Erythroblast (primary cell): ENCODE measurements around the gene UGT1A5.

ENCODE experiments used
- DNase-seq, 2 experiments: peaks; one replicate each; lab custom pipeline; 2025; lab: John Stamatoyannopoulos, UW
- GATA1 ChIP-seq: IDR thresholded peaks from 2 replicates; pipeline ENCODE4 v1.6.1; 2011; ENCODE audit warnings: low read depth, mild to moderate bottlenecking, control low read depth, low read length, moderate library complexity
- POLR2A ChIP-seq: IDR thresholded peaks from 2 replicates; pipeline ENCODE4 v1.6.1; 2011; ENCODE audit warnings: mild to moderate bottlenecking, low read length

The UGT1A5 gene

DNA sequence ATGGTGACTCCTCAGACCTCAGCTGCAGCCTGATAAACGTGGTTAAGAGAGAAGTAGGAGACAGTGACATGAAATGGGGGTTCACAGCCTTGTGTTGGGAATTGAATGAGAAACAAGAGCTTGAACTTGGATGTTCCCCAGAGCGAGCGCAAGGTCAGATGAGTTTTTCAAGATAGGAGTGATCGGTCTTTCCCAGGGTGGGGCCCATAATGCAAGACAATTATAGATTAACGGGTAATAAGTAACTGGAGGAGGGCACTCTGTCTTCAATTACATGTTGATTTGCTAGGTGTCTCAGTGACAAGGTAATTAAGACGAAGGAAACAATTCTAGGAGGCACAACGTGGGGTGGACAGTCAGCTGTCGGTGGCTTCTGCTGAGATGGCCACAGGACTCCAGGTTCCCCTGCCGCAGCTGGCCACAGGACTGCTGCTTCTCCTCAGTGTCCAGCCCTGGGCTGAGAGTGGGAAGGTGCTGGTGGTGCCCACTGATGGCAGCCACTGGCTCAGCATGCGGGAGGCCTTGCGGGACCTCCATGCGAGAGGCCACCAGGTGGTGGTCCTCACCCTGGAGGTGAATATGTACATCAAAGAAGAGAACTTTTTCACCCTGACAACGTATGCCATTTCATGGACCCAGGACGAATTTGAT lies at the start of gene UGT1A5:
UGT1A5 (plus strand) TSS at position 297 of the 651 bp plus-strand sequence; CDS start at position 382, 85 bp downstream.
- no peak for DNase-seq
- TF ChIP-seq POLR2A (no peak), GATA1 (no peak)

DNA sequence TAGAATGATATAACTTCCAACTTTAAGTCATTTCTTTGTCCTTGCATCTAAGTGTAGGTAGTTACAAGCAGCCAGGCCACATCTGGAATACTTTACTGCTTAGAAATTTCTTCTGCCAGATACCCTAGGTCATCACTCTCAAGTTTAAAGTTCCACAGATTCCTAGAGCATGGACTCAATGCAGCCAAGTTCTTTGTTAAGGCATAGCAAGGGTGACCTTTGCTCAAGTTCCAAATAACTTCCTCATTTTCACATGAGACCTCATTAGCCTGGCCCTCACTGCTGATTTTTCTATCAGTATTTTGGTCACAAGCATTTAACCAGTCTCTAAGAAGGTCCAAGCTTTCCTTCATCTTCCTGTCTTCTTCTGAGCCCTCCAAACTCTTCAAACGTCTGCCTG lies 48.8 kb upstream of the UGT1A5 start:
- DNase-seq = no peak
- TF ChIP-seq POLR2A (no peak), GATA1 (no peak)

DNA sequence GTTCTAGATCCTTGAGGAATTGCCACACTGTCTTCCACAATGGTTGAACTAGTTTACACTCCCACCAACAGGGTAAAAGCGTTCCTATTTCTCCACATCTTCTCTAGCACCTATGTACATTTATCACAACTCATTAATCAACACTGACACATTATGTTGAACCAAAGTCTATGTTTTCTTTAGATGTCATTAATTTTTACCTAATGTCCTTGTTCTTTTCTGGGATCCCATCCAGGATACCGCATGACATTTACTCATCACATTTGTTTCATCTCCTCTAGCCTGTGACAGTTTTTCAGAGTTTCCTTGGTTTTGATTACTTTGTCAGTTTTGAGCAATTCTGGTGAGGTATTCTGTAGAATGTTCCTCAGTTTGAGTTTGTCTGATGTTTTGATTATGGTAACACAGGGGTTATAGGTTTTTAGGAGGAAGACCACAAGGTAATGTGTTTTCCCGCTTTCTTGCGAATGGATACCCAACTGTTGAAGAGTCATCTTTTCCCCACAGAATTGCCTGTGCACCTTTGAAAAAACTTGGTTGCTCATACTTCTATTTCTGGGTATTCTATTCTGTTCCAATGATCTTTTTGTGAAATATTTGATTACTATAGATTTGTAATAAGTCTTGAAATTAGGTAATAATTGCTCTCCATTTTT lies 44.0 kb upstream of the UGT1A5 start:
- no peak for DNase-seq
- TF ChIP-seq POLR2A (no peak), GATA1 (no peak)

DNA sequence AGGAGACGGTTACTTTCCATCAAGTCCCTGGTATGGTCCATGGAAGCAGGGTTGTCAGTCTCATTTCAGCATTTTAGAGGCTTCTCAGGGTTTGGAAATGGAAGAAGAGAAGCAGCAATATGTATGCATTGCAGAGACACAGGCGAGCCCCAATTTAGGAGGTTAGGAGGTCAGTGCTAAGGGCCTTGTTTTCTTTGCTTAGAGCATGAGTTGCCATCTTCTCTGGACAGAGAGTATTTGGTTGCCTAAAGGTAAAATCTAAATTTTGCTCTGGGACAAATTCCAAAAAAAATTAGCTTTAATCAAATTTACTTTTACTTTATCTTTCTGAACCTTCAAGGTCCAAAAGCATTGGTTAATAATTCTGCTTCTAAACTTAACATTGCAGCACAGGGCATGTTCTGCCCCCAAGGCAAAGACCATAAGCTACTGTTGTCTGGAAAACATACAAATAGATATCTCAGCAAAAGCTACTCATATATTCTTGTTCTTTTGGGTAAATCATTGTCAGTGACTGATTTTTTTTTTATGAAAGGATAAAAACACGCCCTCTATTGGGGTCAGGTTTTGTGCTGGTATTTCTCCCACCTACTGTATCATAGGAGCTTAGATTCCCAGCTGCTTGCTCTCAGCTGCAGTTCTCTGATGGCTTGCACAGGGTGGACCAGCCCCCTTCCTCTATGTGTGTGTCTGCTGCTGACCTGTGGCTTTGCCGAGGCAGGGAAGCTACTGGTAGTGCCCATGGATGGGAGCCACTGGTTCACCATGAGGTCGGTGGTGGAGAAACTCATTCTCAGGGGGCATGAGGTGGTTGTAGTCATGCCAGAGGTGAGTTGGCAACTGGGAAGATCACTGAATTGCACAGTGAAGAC lies 41.2 kb upstream of the UGT1A5 start, which contains the start of gene UGT1A9:
UGT1A9 (plus strand) TSS at position 609 of the 872 bp plus-strand sequence; CDS start at position 646, 37 bp downstream.
- TF ChIP-seq POLR2A = no peak
- no peak for TF ChIP-seq GATA1
- DNase-seq = no peak

DNA sequence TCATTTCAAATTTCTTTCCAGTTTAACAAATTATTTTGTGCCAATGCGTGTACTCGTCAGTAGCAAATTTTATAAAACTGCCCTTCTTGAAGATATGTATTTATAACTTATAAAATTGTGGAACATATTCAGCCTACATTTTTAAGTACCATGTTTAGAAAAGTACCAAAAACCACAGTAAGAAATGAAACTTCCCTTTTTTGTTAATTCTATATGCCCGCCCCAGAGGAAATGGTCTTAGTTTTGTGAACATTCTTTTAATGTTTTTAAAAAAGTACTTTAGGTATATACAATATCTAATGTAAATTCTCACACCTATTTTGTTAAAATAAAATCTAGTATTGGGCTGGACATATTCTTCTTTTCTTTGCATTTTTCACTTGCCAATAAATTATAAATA lies 39.8 kb upstream of the UGT1A5 start:
- TF ChIP-seq POLR2A (no peak), GATA1 (no peak)
- DNase-seq = no peak

DNA sequence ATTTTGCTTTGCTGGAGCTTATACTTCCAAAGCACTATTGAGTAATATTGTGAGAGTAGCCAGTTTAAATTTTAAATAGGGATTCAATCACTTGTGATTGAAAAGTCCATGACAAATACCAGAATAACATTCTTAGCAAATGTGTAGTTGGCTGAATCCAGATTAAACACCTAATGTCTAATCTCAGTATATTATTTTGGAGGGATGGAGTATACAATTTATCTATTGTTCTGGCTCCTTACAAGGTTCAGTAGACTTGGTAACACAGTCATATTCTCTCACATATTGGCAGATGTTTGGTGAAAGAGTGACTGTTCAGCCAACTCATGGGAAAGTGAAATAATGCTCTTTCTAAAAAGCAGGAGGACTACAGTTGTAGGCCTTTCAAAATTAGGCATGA lies 38.8 kb upstream of the UGT1A5 start:
- no peak for TF ChIP-seq GATA1
- TF ChIP-seq POLR2A = no peak
- DNase-seq = no peak

DNA sequence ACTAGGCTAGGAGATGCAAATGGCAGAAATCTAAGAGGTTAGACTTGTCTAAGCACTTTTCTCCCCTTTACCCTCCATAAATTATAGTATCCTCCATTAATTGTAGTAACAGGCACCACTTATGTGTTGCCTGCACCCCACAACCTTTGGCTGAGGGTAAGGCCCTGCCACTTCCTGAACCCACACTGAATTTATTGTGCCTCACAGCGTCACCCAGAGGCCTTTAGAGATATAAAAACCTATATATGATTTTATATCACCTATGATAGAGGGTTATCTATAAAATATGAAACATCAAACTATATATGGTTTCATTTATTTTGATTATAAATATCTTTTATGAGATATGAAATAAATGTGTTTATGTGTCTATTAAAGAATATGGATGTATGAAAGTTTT lies 38.4 kb upstream of the UGT1A5 start:
- no peak for TF ChIP-seq POLR2A
- TF ChIP-seq GATA1 = no peak
- no peak for DNase-seq

DNA sequence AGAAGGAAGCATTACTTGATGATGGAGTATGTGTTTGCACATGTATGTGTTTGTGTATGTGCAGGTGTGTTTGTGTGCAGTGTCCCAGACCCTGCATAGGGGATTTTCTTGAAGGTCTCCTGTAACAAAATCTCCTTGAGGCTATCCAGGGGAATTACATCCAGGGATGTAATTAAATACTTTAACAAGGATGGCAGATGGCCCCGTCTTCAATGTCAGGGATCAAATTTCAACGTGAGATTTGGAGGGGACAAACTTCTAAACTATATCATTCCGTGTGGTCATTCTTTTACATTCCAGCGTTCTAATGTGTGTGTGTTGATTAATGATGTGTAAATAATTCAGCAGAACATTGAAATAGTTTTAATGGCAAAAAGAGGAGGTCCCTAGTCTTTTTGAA lies 37.7 kb upstream of the UGT1A5 start:
- TF ChIP-seq POLR2A (no peak), GATA1 (no peak)
- DNase-seq = no peak

DNA sequence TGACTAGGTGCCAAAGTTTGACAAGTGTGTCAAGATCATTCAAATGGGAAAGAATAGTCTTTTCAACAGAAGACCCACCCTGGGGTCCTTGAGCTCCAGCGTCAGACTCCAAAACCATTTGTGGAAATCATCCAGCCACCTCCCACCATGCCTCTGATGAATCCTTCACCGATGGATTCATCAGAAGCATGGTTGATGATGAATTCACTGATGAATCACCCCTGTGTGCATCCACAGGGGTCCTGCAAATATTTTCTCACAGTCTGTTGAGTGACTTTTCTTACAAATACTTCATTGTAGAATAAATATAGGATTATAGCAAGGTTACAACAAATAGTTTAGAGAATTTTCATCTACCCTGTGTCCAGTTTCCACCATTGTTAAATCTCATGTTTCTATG lies 36.7 kb upstream of the UGT1A5 start:
- no peak for DNase-seq
- TF ChIP-seq POLR2A (no peak), GATA1 (no peak)

DNA sequence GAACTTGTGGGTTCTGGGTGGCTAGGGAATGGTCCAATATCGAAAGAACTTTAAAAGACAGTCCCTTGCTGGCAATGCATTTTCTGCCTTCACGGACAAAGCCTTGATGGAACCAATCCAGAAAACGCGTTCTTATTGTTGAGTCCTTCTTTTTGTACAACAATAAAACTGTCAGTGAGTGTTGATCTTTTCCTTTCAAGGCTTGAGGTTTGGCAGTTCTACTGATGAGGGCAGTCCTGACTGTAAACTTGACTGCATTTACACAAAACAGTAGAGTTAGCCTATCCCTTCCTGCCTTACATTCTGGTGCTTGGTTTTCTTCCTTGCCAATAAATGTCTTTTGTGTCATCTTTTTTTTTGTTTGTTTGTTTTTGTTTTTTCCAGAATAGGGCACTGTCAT lies 33.5 kb upstream of the UGT1A5 start:
- no peak for DNase-seq
- TF ChIP-seq GATA1 (no peak), POLR2A (no peak)

DNA sequence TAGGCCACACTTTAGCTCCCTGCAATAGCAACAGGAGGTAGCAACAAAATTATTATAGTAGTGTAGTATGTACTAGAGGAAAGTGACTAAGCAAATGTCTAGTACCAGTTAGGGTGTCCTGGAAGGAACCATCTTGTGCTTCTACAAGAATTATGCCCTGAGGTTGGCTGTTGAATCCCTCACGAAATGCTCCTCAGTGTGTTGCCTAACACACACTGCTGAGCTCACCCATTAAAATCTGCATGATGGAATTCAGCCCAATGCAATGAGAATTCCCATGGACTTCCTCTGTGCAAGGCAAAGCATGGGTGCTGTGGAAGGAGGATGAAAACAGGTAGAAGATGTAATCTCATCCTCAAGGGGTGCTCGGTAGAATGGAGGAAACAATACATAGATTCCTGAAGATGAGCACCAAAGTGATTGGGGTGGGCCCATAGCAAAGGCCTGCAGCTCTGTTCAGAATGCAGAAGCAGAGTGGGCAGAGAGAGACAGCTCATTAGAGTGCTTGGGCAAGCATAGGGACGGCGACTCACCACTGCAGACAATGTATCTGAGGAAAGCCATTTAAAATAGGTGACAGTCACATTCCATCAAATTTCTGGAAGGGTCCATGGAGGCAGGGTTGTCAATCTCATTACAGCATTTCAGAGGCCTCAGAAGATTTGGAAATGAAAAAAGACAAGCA lies 32.2 kb upstream of the UGT1A5 start:
- no peak for DNase-seq
- TF ChIP-seq GATA1 (no peak), POLR2A (no peak)

DNA sequence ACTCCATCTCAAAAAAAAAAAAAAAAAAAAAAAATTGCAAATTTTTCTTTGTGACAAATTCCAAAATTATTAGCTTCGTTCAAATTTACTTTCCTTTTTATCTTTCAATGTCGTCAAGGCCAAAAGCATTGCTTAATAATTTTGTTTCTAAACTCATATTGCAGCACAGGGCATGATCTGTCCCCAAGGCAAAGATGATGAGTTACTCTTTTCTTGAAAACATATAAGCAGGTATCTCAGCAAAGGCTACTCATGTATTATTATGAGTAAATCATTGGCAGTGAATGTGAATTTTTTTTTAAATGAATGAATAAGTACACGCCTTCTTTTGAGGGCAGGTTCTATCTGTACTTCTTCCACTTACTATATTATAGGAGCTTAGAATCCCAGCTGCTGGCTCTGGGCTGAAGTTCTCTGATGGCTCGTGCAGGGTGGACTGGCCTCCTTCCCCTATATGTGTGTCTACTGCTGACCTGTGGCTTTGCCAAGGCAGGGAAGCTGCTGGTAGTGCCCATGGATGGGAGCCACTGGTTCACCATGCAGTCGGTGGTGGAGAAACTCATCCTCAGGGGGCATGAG lies 31.1 kb upstream of the UGT1A5 start, which contains the start of gene UGT1A7:
UGT1A7 (plus strand) TSS at position 381 of the 579 bp plus-strand sequence; CDS start at position 418, 37 bp downstream.
- TF ChIP-seq GATA1 (no peak), POLR2A (no peak)
- no peak for DNase-seq

DNA sequence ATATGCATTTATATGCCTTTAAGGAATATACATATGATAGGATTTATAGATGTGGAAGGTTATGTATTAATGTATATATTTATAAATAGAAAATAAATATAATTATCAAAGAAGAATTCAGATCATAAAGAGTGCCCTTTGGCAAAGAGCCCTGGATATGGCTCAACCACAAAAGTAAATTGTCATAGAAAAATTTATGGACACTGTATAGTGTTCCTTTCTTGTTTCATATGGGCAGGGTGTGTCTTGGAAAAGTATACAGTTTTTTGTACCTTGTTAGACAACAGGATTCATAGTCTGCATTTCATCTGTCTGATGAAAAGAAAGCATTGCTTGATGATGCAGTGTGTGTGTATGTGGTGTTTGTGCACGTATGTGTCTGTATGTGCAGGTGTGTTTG lies 28.1 kb upstream of the UGT1A5 start:
- DNase-seq = no peak
- TF ChIP-seq GATA1 (no peak), POLR2A (no peak)
